Peyer's patch (tissue), 4 donors: ENCODE measurements around the gene CDCP2.

Source experiments
- POLR2A ChIP-seq, 2 donors: fragments of 450-650 bp; IDR thresholded peaks; one replicate each; pipeline ENCODE4 v1.5.1; 2017; ENCODE audit warnings: antibody characterized with exemption in 2 of 2, mild to moderate bottlenecking in 2 of 2, moderate library complexity in 2 of 2
- TF ChIP-seq, protein P1 (sequence below), 6 experiments: fragments of 450-650 bp in 4 of 6; fragments of 200-600 bp in 2 of 6; sonication (generic) in 1 of 6; IDR thresholded peaks; one replicate each; pipeline ENCODE4 v1.5.1; 2017 to 2019; ENCODE audit warnings: antibody characterized with exemption in 6 of 6, mild to moderate bottlenecking in 3 of 6, moderate library complexity in 1 of 6

DNA sequence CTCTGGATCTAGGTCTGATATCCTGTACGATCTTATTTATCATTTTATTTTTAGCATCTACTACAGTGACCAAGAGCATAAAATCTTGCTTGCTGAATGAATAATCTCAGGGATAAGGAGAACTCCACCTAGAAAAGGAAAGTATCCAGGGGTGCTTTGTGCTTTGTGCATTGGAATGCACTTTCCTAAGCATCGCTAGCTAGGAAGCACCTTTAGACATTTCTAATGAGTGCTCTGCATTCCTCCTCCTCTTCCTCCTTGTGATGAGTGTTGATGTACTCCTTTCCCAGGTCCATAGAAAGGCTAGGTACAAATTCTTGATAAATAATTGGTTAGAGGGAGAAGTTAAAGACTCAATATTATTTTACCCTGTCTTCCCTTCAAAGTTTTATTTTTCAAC, 68.0 kb downstream of the CDCP2 start:
- TF ChIP-seq, protein P1, sequence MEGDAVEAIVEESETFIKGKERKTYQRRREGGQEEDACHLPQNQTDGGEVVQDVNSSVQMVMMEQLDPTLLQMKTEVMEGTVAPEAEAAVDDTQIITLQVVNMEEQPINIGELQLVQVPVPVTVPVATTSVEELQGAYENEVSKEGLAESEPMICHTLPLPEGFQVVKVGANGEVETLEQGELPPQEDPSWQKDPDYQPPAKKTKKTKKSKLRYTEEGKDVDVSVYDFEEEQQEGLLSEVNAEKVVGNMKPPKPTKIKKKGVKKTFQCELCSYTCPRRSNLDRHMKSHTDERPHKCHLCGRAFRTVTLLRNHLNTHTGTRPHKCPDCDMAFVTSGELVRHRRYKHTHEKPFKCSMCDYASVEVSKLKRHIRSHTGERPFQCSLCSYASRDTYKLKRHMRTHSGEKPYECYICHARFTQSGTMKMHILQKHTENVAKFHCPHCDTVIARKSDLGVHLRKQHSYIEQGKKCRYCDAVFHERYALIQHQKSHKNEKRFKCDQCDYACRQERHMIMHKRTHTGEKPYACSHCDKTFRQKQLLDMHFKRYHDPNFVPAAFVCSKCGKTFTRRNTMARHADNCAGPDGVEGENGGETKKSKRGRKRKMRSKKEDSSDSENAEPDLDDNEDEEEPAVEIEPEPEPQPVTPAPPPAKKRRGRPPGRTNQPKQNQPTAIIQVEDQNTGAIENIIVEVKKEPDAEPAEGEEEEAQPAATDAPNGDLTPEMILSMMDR (IDR thresholded peaks at IDR 0.05), result no peak
- no peak for TF ChIP-seq POLR2A (IDR thresholded peaks at IDR 0.05)
